Umbilical cord (tissue), 2 donors: Measurements from ENCODE around the gene GLG1. TPM values are rescaled to one million over a fixed set of nuclear protein-coding genes. Genes with fewer than 3 reads are reported as not detected.
"Not testable (repeated sequence)": the region's sequence is repeated elsewhere in the genome, so short reads cannot be mapped to it uniquely, and the experiment has no call there.

Source experiments
- DNase-seq: peaks from one replicate; pipeline ENCODE4 v3.0.0-alpha.2; 2015; ENCODE audit warnings: low spot score
- total RNA-seq: library from RNA; depleted of rRNA; stranded (reverse); fragments of >200 nt; gene quantifications from one replicate; pipeline ENCODE4 v1.2.3, GENCODE V29; 2014; ENCODE audit warnings: low replicate concordance; ENCODE audit not compliant: insufficient read depth

The GLG1 gene
- total RNA-seq, 1 donor from 2014 or later, result 103 TPM

DNA sequence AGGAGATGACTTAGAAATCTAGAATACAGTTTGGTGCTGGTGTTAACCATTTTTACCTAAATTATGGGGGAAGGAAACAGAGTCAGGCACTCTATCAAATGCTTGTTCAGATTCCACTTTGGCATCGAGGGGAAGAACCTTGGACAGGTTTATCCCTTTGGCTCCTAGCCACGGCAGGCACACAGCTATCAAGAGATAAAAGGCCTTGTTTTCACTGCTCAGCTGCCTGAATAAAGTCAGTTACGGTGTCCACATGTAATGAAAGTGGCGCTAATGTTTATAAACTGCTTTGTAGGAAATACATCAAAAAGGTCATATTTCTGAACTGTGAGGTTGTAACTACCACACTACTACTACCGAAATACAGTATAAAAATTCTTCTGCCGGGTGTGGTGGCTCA, 66.3 kb downstream of the GLG1 start:
- not testable (repeated sequence) for DNase-seq

DNA sequence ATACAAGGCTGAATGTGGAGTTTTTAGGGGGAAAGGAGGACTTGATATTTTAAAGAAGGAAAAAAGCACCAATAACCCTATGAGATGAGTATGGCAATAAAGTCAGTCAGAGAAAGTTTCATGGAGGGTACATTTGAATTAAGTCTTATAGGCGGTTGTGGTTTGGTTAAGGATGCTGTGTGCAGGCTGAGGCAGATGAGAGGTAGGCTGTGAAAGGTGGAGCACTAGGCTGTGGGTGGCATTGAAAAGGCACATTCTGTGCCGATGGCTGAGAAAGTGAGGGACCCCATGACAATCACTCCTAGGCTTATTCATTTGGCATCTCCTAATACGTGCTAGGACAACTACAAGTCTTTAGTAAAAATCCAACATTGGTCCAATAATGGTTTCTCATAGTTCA, 68.1 kb downstream of the GLG1 start:
- DNase-seq, result not testable (repeated sequence)

DNA sequence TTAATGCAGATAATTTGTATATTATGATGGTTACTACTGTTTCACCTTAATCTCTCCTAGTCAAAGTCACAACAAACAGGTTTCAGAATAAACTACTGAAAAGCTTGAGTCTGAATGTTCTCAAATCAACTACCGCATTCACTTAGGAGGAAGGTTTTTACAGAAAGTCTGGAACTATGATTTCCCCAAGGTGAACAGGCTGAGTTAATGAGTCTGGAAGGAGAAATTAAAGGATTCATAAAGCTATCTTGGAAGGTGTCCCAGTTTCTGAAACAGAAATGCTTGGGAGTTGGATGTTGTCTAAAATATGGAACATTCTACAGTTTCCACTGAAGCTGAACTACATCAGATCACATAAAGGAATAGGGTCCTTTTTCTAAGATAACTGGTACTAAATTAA, 69.2 kb downstream of the GLG1 start:
- DNase-seq, result peak; percentile 9

DNA sequence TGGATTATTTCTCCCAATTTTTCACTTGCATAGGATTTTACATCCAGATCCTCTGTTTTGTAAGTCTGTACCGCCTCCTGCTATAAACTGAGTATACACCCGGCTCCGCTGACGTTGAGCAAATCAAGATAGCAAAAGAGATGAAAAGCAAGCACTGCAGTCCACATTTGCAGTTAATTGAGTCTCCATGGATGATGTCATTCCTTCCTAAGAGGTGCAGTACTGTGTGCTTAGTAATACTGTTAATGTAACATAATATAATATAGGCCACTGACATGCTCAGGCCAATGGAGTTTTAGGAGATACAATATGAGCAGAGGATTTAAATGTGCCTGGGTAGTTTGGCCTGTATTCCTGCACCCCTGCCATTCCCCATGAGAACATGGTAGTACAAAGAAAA, 72.3 kb downstream of the GLG1 start:
- peak; percentile 64 for DNase-seq

DNA sequence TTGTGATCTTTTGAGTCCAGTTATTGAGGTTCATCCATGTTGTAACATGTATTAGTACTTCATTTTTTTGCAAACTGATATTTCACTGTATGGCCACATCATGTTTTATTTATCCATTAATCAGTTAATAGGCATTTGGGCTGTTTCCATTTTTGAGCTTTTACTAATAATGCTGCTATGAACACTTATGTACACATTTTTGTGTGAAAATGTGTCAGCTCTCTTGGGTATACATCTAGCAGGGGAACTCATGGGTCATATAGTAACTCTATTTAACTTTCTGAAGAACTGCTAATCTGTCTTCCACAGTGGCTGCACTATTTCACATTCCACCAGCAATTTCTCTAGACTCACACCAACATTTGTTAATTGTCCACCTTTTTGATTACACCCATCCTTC, 82.0 kb downstream of the GLG1 start:
- DNase-seq, result no peak

DNA sequence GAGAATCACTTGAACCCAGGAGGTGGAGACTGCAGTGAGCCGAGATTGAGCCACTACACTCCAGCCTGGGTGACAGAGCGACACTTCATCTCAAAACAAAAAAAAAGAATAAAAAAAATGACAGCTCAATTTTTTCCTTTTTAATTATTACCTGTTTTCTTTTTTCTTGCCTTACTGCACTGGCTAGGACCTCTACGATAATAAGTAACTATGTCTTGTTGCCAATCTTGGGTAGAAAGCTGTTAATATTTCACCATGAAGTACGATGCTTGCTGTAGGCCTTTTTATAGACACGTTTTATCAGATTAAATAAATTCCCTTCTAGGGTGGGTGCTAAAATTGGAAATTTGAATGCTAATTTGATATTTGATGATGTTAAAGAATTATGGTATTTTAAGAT, 82.8 kb downstream of the GLG1 start:
- DNase-seq, result no peak

DNA sequence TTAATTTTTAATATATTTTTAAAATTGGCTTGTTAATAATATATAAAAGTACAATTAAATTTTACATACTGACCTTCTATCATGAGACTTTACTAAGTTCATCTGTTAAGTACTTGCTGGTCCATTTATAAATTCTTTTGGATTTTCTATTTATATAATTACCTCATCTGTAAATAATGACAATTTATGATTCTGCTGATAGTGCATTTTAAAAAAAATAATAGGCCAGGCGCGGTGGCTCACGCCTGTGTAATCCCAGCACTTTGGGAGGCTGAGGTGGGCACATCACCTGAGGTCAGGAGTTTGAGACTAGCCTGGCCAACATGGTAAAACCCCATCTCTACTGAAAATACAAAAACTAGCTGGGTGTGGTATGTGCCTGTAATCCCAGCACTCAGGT, 83.2 kb downstream of the GLG1 start:
- DNase-seq, result not testable (repeated sequence)

DNA sequence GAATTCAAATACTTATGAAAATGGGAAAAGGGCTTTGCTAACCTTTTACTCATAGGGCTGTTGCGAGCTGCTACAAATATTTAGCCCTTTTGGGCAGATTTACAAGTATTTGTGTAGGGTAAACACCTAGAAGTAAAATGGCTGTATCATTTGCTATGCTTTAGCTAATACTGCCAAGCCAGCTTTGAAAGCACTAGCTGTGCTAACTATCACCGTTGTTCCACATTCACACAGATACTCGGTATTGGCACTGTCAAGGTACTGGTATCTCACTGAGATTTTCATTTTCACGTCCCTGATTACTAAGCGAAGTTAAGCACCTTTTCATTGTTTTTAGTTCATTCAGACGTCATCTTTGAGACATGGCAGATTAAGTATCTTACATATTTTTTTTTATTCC, 84.8 kb downstream of the GLG1 start:
- no peak for DNase-seq

DNA sequence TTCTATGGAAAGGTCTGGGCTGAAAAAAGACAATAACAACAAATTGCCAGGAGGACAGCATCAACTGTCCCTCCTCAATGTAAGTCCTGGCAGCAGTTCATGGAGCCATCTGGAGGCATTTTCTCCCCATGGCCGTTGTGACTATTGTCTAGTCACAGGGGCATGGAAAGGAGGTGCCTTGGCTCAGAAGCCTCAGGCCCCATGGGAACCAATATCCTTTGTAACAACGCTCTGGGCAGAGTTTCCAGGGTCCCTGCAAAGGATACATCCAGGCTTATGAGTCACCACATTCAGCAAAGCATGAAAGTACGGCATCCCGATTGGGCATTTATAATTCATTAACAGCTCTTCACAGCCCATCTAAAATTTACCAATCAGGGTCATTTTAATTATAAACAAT, 85.2 kb downstream of the GLG1 start:
- DNase-seq, result no peak

DNA sequence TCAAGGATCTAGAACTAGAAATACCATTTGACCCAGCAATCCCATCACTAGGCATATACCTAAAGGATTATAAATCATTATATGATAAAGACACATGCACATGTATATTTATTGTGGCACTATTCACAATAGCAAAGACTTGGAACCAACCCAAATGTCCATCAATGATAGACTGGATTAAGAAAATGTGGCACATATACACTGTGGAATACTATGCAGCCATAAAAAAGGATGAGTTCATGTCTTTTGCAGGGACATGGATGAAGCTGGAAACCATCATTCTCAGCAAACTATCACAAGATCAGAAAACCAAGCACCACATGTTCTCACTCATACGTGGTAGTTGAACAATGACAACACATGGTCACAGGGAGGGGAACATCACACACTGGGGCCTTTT, 88.0 kb downstream of the GLG1 start:
- not testable (repeated sequence) for DNase-seq

DNA sequence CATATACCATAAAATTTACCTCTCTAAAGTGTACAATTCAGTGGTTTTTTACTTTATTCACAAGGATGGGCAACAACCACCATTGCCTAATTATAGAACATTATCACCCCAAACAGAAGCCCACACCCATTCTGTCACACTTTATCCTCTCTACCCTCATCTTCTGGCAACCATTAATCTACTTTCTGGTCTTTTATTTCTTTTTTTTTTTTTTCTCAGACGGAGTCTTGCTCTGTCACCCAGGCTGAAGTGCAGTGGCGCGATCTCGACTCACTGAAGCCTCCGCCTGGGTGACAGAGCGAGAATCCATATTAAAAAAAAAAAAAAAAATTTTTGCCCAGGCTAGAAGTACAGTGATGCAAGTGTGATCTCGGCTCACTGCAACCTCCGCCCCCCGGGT, 95.0 kb downstream of the GLG1 start:
- no peak for DNase-seq

DNA sequence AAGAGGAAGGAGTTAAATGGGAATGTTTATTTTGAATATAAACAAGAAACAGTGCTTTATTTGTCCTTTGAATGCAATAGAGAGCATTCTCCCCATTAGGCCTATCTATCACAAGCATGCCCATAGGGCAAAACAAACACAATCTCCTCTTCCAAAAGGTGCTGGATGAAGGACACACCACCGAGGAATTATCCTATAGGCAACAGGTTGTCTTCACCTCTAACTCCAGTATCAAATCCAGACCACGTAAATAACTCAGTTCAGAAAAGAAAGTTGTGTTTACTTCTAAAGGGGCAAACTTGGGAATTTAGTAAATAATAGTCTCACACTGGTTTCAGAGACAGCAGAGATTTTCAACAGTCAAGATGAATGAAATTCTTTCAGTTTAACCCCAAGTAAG, 101.9 kb downstream of the GLG1 start:
- no peak for DNase-seq

DNA sequence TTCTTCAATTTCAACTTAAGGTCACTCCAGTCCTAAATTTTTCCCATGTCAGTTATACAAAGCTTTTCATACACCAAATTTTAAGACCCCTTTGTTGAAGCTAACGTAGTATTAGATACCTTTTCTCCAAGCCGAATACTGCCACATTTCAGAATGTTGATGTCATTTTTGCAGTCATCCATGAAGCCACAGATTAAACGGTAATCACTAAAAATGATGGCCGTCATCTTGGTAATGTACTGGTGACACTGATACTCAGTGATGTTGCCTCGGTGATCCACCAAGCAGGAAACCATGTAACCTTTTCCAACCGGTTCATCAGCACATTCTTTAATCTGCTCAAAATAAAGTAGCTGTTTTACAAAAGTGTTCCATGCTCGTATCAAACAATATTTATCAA, 103.5 kb downstream of the GLG1 start:
- no peak for DNase-seq

DNA sequence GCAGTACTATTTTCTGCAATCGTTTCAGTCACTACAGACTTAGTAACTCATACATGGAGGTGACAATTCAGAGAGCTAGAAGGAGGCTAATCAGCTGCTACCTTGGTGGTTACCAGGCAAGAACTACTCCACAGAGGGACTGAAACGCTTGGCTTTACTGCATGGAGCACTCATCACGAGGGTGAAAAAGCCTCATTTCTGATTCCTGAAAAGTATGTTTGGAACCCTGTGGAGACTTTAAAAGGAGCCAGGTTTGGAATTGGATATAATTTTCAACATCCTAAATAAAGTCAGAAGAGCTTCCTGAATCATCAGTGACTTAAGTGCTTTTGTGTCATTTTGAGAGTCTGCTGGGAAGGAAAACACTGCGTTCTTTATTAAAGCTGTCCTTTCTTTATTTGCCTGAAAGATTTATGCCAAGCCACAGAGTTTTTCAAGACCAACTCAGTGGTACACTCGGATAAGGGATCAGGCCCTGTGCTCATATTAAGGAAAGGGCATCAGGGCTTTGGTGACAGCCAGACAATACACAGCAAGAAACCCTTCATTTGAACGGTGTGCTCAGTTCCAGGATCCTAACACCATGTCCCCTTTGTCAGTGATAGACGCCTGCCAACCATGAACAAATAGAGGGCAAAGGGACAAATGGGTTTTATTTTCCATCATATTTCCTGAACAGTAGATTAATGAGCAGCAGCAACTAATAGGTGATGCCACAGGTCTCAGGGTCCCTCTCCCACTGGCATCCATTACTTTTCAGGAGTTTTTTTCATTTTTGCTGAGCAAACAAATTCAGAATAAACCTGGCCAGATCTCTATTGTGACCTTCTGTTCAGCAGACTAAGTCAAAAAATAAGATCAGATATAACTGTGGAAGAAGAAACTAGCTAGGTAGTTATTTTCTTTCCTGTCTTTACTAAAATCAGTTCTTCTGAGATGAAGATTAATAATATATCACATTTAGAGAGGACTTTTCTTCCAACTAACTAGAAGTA, 105.1 kb downstream of the GLG1 start:
- DNase-seq, result no peak

DNA sequence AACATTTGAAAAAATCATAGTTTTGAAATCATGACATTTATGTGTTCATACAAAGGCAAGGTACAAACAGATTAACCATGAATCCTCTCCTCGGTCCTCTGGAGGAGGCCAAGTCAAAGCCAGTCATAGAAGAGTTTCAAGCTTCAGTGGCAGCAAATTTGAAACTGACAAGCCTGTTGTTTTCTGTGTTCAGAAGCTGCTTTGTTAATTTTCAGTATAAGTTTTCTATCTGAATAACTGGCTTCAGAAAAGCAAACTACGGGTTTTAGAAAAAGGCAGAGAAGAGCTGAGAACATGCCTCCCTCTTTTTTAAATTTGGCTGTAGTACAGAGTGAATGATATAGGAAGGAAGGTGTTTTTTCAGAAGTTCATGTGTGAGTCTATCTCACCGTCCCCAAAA, 106.0 kb downstream of the GLG1 start:
- DNase-seq, result no peak

DNA sequence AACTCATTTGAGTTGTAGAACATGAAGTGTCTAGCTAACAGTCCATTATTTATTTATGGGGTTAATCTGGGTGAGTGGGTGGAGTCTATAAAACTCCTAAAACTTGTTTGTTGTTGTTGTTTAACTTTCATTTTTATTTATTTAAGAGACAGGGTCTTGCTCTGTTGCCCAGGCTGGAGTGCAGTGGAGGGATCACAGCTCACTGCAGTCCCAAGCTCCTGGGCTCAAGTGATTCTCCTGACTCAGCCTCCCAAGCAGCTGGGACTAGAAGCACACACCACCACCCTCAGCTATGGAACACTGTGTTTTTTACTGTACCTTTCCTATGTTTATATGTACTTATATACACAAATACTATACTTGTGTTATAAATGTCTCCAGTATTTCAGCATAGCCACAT, 107.8 kb downstream of the GLG1 start:
- no peak for DNase-seq

DNA sequence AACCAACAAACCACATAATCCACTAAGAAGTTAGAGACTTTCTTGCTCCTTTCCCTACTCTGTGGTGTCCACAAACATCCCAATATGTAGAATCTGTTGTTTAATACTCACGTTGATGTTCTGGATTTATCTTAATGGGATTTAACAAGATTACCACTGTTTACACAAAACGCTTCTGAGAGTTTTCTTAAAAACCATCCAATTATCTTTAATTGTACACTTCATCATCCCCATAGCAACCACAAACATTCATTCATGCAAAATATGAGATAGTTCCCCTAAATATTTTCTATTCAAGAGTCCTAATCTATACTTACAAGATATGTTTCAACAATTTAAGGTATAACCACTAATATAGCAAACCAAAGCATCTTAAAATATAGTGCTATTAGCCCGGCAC, 109.2 kb downstream of the GLG1 start:
- DNase-seq, result no peak

DNA sequence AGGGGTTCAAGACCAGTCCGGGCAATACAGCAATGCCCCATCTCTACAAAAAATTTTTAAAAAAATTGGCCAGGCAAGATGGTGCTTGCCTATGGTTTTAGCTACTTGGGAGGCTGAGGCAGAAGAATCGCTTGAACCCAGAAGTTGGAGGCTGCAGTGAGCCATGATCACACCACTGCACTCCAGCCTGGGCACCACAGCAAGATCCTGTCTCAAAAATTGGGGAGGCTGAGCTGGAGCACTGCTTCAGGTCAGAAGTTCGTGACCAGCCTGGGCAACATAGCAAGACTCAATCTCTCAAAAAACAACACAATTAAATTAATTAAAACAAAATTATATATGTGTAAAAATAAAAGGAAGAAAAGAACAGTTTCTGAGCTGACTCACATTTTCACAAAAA, 110.9 kb downstream of the GLG1 start:
- no peak for DNase-seq

DNA sequence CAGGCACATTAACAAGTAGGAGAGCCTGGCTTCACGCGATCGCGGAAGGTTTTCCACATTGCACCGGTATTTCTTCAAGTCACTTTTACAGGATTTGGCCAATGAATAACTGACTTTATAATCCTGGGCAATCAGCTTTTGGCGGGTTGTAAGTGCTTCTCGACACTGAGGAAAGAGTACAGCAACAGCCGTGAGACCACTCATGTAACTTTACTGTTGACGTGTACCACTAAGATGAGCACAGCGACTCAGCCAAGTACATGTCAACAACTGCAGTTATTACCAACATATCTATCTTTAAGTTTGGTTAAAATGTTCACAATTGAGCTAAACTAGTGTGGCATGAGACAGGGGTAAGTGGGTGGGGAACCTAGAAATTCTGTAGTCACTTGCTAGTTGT, 113.9 kb downstream of the GLG1 start:
- DNase-seq, result no peak

DNA sequence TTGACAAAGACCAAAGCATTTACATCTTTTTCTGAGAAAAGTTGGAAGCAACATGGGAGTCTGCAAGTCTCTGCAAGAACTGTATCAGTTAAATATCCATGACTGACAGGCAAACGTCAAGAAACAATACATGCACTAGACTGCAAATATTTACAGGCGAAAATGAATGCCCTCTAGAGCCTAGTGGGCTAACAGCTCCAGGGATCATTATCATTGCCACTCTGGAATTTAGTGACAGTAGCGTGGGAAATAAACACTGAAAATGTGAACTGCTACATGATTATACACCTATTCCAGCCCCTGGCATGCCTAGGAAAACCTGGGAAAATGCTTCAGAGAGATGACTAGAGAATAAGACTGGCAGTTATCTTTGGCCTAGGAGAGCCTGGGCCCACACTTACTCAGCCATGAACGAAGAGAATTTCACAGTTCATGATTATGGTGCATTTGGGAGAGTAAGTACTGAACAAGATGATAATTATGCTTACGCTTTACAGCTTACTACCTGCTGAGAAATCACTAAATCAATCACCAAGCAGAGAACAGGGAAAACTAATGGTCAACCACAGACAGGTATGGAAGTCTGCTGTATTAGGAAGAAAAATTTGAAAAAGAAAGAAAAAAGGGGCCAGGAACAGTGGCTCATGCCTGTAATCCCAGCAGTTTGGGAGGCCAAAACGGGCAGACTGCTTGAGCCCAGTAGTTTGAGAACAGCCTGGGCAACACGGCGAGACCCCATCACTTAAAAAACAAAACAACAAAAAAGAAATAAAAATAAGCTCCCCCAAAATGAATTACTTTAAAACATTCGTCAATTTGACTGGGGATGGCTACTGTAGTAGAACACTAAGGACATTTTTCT, 119.0 kb downstream of the GLG1 start:
- DNase-seq, result no peak

DNA sequence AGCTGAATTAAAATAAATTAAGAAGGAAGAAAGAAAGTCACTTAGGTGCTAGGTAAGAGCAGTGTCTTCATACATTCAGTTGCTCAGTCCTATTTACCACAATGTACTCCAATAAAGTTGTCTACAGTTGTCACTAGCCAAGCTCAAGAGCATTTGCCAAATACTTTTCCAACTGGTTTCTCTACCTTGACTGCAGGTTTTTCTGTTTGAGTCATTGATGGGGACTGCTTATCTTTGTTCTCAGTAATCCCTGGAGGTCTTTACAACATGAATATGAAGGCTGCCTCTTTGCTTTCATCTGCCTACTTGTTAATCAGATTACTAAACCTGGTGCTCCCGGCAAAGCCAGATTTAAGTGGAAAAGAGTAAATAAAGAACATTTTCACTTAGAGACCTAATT, 121.0 kb downstream of the GLG1 start:
- peak; percentile 7 for DNase-seq

DNA sequence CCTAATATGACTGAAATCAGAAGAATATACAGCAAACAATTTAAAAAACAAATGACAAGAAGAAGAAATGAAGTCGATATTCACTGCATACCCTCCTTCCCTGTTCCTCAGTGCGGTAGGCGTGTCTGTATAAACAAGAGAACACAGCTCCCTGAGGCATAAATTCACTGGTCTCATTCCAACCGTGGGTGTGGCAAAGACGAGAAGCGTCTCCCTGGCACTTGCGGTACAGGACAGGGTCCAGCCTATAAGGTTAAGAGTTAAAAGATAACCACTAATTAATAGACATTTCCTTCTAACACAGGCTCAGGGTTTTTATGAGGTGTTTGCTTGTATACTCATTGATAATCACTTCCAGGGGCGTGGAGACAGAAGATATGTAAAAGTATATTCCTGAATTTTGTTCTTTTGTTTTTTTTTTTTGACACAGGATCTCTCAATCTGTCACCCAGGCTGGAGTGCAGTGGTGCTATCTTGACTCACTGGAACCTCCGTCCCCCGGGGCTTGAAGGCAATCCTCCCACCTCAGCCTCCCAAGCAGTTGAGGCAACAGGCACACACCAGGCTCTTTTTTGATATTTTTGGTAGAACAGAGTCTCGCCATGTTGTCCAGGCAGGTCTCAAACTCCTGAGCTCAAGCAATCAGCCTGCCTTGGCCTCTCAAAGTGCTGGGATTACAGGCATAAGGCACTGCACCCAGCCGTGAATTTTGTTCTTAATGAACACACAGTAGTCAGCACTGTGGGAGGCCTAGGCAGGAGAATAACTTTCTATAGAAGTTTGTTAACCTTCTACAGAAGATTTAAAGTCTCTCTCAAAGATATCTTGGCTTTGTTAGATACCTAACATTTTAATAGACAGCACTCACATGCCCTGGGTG, 126.5 kb downstream of the GLG1 start:
- peak; percentile 63 for DNase-seq
